Adrenal gland (tissue), 19 donors: ENCODE measurements around the gene GNL1. TPM values are rescaled to one million over a fixed set of nuclear protein-coding genes. Genes with fewer than 3 reads are reported as not detected.

Experiments used
- DNase-seq, 7 donors: peaks; one replicate each; pipeline ENCODE4 v3.0.0-alpha.2; 2019 to 2020
- H3K27ac ChIP-seq, 5 donors: fragments of 200-600 bp; sonication (generic) in 4 of 5; 1 replicate in 3 of 5; 2 replicates in 2 of 5; pipeline versions ENCODE4 v1.5.1 to v1.8.0; 2016 to 2020; ENCODE audit warnings: mild to moderate bottlenecking in 1 of 5
- H3K27me3 ChIP-seq: fragments of 200-600 bp; 2 replicates; pipeline ENCODE4 v1.8.0; 2021
- H3K36me3 ChIP-seq, 2 donors: fragments of 200-600 bp; replicated peaks in 1 of 2; 1 replicate in 1 of 2; 2 replicates in 1 of 2; pipeline versions ENCODE4 v1.5.1 to v1.8.0; 2018 to 2022
- H3K4me1 ChIP-seq, 2 donors: fragments of 200-600 bp; replicated peaks in 1 of 2; 1 replicate in 1 of 2; 2 replicates in 1 of 2; pipeline versions ENCODE4 v1.5.1 to v1.8.0; 2018 to 2021
- H3K4me3 ChIP-seq, 4 donors: fragments of 200-600 bp; sonication (generic) in 3 of 4; one replicate each; pipeline ENCODE4 v1.5.1; 2016 to 2018
- H3K9me3 ChIP-seq, 3 donors: fragments of 200-600 bp; sonication (generic) in 1 of 3; replicated peaks in 1 of 3; 1 replicate in 2 of 3; 2 replicates in 1 of 3; pipeline versions ENCODE4 v1.5.1 to v1.8.0; 2016 to 2021
- POLR2A ChIP-seq, 2 donors: fragments of 450-650 bp; IDR thresholded peaks; one replicate each; pipeline ENCODE4 v1.6.1; 2017; ENCODE audit warnings: antibody characterized with exemption in 2 of 2, mild to moderate bottlenecking in 2 of 2, moderate library complexity in 1 of 2
- WGBS, 4 donors: extraction: QIAGEN DNeasy Blood & Tissue Kit in 2 of 4; methylation state at CpG; one replicate each; pipeline versions ENCODE4 v1.1.5 to v1.1.7; 2013 to 2017; 5-methylcytosine and 5-hydroxymethylcytosine counted together
- intact Hi-C, 2 donors: fragments of 100-400 bp; cut with DNase I; formaldehyde crosslinking; loops; one replicate each; pipeline versions ENCODE4 v1.14.1 to v1.15.0; 2022 to 2023
- long read RNA-seq, 10 donors: library from polyadenylated mRNA in 3 of 10; unstranded in 2 of 10; stranded (forward) in 1 of 10; transcript quantifications; one replicate each; pipeline ENCODE4 v2.0.0 and lab custom pipeline, GENCODE V29; 2021 to 2026
- polyA plus RNA-seq, 3 donors: library from polyadenylated mRNA; stranded (reverse); fragments of 200-250 nt in 2 of 3; fragments of 350-450 nt in 1 of 3; fragmentation: Illumina TruSeq in 1 of 3; extraction: RNeasy Lipid Tissue Mini Kit (QIAGEN cat#74804) in 1 of 3; gene quantifications; one replicate each; pipeline ENCODE4 v1.2.3, GENCODE V29; 2013 to 2014
- total RNA-seq, 9 donors: library from RNA; depleted of rRNA in 4 of 9; stranded (reverse); fragments of >200 nt in 4 of 9; fragments of 120-200 nt in 1 of 9; fragmentation: NEBNext Ultra II Directional in 1 of 9; extraction: Animal tissue kit (Norgen Biotek cat#: 25700) in 1 of 9; gene quantifications; one replicate each; pipeline versions ENCODE4 v1.1.0 to v1.2.4, GENCODE V29; 2013 to 2023
- TF ChIP-seq, protein P1 (sequence below), 6 experiments: fragments of 450-650 bp in 4 of 6; fragments of 200-600 bp in 2 of 6; sonication (generic) in 1 of 6; IDR thresholded peaks; 1 replicate in 5 of 6; 2 replicates in 1 of 6; pipeline versions ENCODE4 v1.5.1 to v1.8.0; 2016 to 2021; ENCODE audit warnings: antibody characterized with exemption in 6 of 6, mild to moderate bottlenecking in 2 of 6, moderate library complexity in 1 of 6
- donor health status: healthy with polysubstance abuse.
- donor health status: Bipolar disorder and iron deficiency.
- donor health status: DM: yes; HTN: yes; CAD: no.
- donor health status: DM: no; HTN: no; CAD: no.
- donor health status: DM: no; HTN: no; CAD: no.
- donor health status: DM: yes; HTN: yes; CAD: no.

GNL1 gene, protein sequence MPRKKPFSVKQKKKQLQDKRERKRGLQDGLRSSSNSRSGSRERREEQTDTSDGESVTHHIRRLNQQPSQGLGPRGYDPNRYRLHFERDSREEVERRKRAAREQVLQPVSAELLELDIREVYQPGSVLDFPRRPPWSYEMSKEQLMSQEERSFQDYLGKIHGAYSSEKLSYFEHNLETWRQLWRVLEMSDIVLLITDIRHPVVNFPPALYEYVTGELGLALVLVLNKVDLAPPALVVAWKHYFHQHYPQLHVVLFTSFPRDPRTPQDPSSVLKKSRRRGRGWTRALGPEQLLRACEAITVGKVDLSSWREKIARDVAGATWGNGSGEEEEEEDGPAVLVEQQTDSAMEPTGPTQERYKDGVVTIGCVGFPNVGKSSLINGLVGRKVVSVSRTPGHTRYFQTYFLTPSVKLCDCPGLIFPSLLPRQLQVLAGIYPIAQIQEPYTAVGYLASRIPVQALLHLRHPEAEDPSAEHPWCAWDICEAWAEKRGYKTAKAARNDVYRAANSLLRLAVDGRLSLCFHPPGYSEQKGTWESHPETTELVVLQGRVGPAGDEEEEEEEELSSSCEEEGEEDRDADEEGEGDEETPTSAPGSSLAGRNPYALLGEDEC
- total RNA-seq: 10 to 100 TPM; 27.4 to 75.6 (median 51.6) TPM
- 10 to 100 TPM; 33.2 to 86.7 (median 72.5) TPM for polyA plus RNA-seq
- long read RNA-seq, donor 1, full-length matches to known transcripts: 8 of 8 reads
- long read RNA-seq, donor 1, partial matches to known transcripts: 0 of 8 reads
- long read RNA-seq, donor 1, other reads (novel, unspliced or antisense): 0 of 8 reads
- long read RNA-seq, donor 2, full-length matches to known transcripts: 5 of 10 reads
- long read RNA-seq, donor 2, partial matches to known transcripts: 5 of 10 reads
- long read RNA-seq, donor 2, other reads (novel, unspliced or antisense): 0 of 10 reads
- long read RNA-seq, donor 3, full-length matches to known transcripts: 2 of 92 reads
- long read RNA-seq, donor 3, partial matches to known transcripts: 90 of 92 reads
- long read RNA-seq, donor 3, other reads (novel, unspliced or antisense): 0 of 92 reads
- long read RNA-seq, donor 4, full-length matches to known transcripts: 9 of 15 reads
- long read RNA-seq, donor 4, partial matches to known transcripts: 5 of 15 reads
- long read RNA-seq, donor 4, other reads (novel, unspliced or antisense): 1 of 15 reads
- long read RNA-seq, donor 5, full-length matches to known transcripts: 99 of 126 reads
- long read RNA-seq, donor 5, partial matches to known transcripts: 19 of 126 reads
- long read RNA-seq, donor 5, other reads (novel, unspliced or antisense): 8 of 126 reads
- long read RNA-seq, donor 6, full-length matches to known transcripts: 6 of 10 reads
- long read RNA-seq, donor 6, partial matches to known transcripts: 2 of 10 reads
- long read RNA-seq, donor 6, other reads (novel, unspliced or antisense): 2 of 10 reads
- long read RNA-seq, donor 7, full-length matches to known transcripts: 3 of 3 reads
- long read RNA-seq, donor 7, partial matches to known transcripts: 0 of 3 reads
- long read RNA-seq, donor 7, other reads (novel, unspliced or antisense): 0 of 3 reads
- long read RNA-seq, donor 8, full-length matches to known transcripts: 12 of 17 reads
- long read RNA-seq, donor 8, partial matches to known transcripts: 0 of 17 reads
- long read RNA-seq, donor 8, other reads (novel, unspliced or antisense): 5 of 17 reads
- long read RNA-seq, donor 9, full-length matches to known transcripts: 1 of 14 reads
- long read RNA-seq, donor 9, partial matches to known transcripts: 13 of 14 reads
- long read RNA-seq, donor 9, other reads (novel, unspliced or antisense): 0 of 14 reads
- long read RNA-seq, donor 10, full-length matches to known transcripts: 3 of 3 reads
- long read RNA-seq, donor 10, partial matches to known transcripts: 0 of 3 reads
- long read RNA-seq, donor 10, other reads (novel, unspliced or antisense): 0 of 3 reads

DNA sequence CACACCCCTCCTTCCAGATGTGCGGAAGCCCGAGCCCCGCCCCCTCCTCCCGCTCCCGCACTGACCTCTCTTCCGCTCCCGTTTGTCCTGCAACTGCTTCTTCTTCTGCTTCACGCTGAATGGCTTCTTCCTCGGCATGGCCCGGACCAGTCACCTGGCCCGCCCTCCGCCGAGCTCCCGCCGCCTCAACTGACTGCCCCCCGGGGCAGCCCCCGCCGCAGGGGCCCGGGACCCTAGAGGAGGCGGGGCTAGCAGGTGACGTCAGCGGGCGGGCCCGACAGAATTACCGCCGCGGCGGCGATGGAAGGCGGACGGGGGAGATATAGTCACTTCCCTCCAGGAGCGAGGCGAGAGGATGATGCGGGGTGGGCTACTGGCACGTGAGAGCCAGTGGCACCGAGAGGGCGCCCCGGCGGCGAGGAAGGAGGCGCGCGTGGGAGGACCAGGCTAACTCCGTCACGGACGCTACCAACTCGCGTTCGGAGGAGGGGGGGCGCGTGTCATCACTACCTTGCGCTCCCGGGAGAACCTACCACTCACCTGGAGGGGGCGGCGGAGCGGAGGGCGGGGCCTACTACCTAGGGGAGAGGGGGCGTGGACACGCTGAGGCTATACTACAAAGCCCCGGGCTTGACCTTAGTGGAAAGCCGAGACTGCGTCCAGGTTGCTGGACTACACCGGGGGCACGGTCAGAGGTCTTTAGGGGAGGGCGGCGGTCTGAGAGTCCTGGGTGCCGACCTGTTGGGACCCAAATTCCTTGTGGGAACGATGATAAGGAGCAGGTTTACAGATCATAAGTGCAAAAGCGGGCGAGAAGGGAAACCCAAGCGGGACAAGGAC is at the start of gene GNL1:
GNL1 (minus strand) TSS at position 424 of the 840 bp plus-strand sequence; CDS start at position 138, 286 bp downstream.
- Histone ChIP-seq H3K4me1 (peaks cover 7 to 23% of the 10 kb centered on the region in 2 donors), H3K9me3 (no peaks in the 10 kb centered on the region), H3K27me3 (no peaks in the 10 kb centered on the region), H3K4me3 (peak within 1 kb of the TSS; percentile 38 to 99 (median 87)), H3K27ac (peak within 1 kb of the TSS; percentile 95 to 99 (median 95)), H3K36me3 (peaks cover 0 to 31% of the 10 kb centered on the region in 2 donors)
- 0 to 1% (median 1%) methylated on average over 11 to 71 of the region's 71 CpGs for WGBS, 4 donors
- intact Hi-C loops: no loop called here
- peak; percentile 94 to 98 (median 96) for DNase-seq
- TF ChIP-seq POLR2A (IDR thresholded peaks at IDR 0.05): peak; percentile 55 to 56
- TF ChIP-seq, protein P1, sequence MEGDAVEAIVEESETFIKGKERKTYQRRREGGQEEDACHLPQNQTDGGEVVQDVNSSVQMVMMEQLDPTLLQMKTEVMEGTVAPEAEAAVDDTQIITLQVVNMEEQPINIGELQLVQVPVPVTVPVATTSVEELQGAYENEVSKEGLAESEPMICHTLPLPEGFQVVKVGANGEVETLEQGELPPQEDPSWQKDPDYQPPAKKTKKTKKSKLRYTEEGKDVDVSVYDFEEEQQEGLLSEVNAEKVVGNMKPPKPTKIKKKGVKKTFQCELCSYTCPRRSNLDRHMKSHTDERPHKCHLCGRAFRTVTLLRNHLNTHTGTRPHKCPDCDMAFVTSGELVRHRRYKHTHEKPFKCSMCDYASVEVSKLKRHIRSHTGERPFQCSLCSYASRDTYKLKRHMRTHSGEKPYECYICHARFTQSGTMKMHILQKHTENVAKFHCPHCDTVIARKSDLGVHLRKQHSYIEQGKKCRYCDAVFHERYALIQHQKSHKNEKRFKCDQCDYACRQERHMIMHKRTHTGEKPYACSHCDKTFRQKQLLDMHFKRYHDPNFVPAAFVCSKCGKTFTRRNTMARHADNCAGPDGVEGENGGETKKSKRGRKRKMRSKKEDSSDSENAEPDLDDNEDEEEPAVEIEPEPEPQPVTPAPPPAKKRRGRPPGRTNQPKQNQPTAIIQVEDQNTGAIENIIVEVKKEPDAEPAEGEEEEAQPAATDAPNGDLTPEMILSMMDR (IDR thresholded peaks at IDR 0.05): peak in 3 of 6 experiments; percentile 8 to 22 (median 10)

DNA sequence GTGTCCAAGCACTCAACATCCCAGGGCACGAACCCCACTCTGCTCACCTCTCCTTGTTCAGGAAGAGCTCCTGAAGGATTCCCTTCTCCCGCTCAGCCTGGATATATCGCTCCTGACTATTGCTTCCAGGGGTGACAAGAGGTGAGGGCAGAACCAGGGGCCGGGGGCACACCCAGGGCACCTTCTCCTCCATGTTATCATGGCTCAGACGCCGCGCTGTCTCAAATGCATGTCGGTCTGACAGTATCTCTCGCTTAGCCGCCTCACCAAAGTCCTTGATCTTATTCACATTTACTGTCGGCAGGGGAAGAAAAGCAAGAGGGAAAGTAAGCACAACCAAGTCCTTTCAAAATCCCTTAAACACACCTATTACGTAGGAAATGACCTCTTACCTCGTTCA is 47.7 kb upstream of the GNL1 start:
- H3K27ac ChIP-seq: no peak overlapping the region
- H3K4me3 ChIP-seq: no peak overlapping the region
- H3K36me3 ChIP-seq: peaks cover 0 to 87% of the 10 kb centered on the region in 2 donors
- intact Hi-C loops: no loop called here
- no peak for DNase-seq
- H3K27me3 ChIP-seq: no peaks in the 10 kb centered on the region
- no peak for TF ChIP-seq POLR2A (IDR thresholded peaks at IDR 0.05)
- TF ChIP-seq, protein P1 (IDR thresholded peaks at IDR 0.05): no peak
- WGBS, 4 donors: 84 to 90% (median 88%) methylated on average over 13 of the region's 13 CpGs
- peaks cover 0 to 6% of the 10 kb centered on the region in 2 donors for H3K4me1 ChIP-seq
- no peaks in the 10 kb centered on the region for H3K9me3 ChIP-seq
